Measurements from ENCODE around the gene CT45A3.
"Not testable (repeated sequence)": the region's sequence is repeated elsewhere in the genome, so short reads cannot be mapped to it uniquely, and the experiment has no call there.

DNA sequence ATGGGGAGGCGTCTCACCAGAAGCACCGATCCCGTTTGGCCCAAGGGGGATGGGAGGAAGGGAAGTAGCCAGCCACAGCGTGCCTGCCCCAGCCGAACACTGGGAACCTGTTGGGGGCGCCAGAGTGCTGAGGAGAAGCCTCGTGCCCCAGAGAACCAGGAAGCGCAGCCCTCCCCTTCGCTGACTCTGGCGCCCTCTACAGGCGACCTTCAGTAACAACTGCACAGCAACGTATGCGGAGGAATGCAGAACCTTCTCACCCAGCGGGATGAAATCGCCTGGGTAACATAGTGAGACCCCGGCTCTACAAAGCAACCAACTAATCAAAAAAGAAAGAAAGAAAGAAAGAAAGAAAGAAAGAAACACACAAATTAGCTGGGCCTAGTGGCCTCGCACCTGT is at the start of gene CT45A3:
- TF ChIP-seq, protein P1, sequence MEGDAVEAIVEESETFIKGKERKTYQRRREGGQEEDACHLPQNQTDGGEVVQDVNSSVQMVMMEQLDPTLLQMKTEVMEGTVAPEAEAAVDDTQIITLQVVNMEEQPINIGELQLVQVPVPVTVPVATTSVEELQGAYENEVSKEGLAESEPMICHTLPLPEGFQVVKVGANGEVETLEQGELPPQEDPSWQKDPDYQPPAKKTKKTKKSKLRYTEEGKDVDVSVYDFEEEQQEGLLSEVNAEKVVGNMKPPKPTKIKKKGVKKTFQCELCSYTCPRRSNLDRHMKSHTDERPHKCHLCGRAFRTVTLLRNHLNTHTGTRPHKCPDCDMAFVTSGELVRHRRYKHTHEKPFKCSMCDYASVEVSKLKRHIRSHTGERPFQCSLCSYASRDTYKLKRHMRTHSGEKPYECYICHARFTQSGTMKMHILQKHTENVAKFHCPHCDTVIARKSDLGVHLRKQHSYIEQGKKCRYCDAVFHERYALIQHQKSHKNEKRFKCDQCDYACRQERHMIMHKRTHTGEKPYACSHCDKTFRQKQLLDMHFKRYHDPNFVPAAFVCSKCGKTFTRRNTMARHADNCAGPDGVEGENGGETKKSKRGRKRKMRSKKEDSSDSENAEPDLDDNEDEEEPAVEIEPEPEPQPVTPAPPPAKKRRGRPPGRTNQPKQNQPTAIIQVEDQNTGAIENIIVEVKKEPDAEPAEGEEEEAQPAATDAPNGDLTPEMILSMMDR (conservative IDR thresholded peaks at IDR 0.05; ENCODE audit: low read length) = not testable (repeated sequence)
- TF ChIP-seq EZH2phosphoT487 (IDR thresholded peaks at IDR 0.05; ENCODE audit: borderline replicate concordance) = not testable (repeated sequence)
